A204.1 (cell line): ENCODE results near the gene DAPK2.
"Not testable (repeated sequence)": the region's sequence is repeated elsewhere in the genome, so short reads cannot be mapped to it uniquely, and the experiment has no call there.

Experiments used
- FAIRE-seq: peaks from 2 replicates; lab custom pipeline; 2012; peaks lifted over from hg19 to GRCh38; lab: Jason Lieb, UNC

The DAPK2 gene

DNA sequence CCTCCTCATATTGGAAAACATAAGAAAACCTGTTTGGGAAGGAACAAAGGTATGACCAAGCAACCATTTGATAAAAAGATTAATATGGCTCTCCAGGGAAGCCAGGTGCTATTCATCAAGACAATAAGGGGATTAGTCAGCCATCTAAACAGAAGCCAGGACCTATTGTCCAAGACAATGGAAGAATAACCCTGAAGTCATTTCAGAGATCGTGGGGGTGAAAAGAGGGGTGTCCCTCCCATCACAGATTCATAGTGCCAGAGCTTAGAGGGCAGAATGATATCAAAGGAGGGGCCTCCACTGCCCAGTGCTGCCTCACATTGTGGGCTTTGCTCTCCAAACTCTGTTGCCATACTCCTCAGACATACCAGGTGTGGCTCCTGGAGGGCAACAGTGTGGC, 73.5 kb downstream of the DAPK2 start:
- FAIRE-seq: no peak

DNA sequence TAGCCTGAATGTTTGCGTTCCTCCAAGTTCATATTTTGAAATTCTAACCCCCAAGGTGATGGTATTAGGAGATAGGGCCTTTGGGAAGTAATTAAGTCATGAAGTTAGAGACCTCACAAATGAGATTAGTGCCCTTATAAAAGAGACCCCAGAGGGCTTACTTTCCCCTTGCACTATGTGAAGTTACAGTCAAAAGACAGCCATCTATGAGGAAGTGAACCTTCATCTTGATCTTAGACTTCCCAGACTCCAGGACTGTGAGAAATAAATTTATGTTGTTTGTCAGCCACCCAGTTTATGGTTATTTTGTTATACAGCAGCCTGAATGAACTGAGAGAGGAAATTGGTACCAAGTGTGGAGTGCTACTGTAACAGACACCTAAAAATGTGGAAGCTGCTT, 74.4 kb downstream of the DAPK2 start:
- no peak for FAIRE-seq

DNA sequence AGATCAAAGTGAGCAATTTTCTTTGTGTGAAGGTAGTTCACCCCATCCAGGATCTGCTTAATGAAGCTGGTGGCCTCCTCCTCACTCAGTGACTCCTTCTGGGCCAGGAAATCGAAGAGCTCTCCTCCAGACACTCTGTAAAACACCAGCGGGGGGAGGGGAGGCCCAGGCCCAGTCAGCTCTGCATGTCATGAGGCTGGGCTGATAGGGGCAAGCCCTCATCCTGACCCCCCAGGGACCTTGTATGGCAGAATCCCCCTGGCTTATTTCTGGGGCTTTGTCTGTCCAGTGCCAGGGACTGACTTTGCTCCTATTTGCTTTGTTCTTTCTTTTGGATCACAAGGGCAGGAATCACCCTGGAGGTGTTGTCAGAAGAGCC, 74.9 kb downstream of the DAPK2 start:
- no peak for FAIRE-seq

- FAIRE-seq: no peak
Observed at GRCh38 chr15:63970621-63971426, 75.5 kb downstream of the DAPK2 start.

GRCh38 chr15:63969652-63970421, 76.4 kb downstream of the DAPK2 start:
- FAIRE-seq: no peak

GRCh38 chr15:63968700-63969099, 77.6 kb downstream of the DAPK2 start:
- no peak for FAIRE-seq

DNA sequence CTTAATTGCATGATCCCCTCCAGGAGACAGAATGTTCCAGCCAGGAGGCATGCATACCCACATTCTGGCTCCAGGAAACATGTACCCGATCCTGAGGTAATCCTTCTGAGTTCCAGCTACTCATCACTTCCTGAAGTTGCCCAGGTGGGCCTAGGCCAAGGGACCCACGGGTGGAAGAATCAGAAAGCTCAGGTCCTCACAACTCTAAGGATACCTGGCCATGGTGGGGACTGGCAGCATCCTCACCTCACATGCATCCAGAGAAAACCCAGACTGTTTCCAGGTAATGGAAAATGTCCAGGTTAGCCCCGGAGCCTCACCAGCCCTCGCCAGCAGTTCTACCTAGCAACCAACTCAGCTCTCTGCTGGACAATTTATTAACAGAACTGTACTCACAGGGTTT, 78.2 kb downstream of the DAPK2 start:
- no peak for FAIRE-seq

DNA sequence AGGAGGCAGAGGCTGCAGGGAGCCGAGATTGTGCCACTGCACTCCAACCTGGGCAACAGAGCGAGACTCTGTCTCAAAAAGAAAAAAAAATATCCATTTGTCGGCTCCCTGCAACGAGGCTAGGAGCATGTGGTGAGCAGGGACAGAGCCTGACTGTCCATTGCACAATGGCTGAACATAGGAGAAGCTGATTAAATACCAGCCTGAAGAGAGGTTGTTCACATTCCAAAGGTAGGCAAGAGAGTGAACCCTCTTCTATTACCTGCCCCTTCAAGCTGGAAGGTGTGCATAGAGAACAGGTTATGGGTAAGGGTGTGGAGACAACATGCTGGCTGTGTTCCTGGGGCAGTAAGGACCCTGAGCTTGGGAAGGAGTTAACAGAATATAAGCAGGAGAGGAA, 78.7 kb downstream of the DAPK2 start:
- FAIRE-seq: no peak

GRCh38 chr15:63962947-63963721, 83.2 kb downstream of the DAPK2 start:
- FAIRE-seq: not testable (repeated sequence)

DNA sequence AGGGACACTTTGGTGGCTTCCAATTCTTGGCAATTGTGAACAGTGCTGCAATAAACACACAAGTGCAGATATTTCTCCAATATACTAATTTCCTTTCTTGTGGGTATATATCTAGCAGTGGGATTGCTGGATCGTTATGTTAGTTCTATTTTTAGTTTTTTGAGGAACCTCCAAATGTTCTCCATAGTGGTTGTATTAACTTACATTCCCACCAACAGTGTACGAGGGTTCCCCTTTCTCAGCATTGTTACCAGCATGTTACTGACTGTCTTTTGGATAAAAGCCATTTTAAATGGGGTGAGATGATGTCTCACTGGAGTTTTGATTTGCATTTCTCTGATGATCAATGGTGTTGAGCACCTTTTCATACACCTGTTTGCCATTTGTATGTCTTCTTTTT, 92.8 kb downstream of the DAPK2 start:
- no peak for FAIRE-seq

DNA sequence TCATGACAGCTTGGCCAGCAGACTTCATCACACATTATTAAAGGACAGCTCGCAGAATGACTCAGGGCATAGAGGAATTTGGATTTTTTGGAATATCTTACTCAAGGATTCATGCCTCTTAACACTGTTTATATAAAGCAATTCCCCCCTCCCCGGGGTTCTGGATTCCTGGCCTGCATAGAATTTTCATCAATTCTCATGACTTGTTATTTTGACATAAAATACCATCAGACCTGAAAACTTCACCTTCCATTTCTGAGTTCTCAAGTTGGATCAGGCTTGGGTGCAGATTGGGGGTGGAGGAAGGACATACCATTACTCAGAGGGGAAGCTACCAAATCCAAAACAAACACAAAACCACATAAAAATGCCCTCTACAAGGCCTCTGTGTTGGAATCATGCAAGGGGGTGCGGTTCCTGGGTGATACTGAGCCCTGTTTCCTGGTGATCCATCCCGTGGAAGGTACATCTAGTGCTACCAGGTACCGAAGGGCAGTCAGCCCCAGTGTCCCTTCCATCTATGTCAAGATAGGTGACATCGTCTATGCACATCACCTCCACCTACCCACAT, 95.3 kb downstream of the DAPK2 start:
- no peak for FAIRE-seq

DNA sequence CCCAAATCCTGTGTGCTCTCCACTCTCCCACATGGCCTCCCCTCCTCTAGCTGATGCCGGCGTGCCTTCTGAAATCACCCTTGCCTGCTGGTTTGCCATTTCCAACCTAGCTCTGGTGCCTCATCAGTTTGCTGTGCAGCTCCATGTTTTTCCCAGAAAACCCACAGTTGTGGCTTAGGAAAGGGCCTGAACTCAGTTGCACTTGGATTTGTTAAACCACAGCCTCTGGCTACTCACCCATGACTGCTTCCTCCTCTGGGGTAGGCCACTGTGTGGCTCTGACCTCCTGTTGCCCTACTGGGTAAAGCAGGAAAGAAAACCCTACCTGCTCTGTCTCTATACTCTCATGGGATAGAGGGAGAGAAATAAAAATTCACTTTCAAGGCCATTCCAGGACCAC, 97.3 kb downstream of the DAPK2 start:
- no peak for FAIRE-seq

DNA sequence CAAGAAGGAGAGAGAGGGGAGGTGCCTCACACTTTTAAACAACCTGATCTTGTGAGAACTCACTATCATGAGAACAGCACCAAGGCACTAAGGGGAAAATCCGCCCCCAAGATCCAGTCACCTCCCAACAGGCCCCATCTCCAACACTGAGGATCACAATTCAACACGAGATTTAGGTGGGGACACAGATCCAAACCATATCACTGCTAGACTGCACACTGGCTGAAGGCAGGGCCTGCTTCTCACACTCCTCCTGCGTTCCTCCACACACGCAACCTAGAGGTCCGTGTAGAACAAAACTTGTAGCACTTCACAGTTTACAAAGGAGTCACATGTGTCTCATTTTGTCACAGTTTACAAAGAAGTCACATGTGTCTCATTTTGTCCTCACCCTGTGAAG, 97.8 kb downstream of the DAPK2 start:
- FAIRE-seq: no peak

- no peak for FAIRE-seq
Observed at GRCh38 chr15:63947228-63947627, 99.1 kb downstream of the DAPK2 start.

DNA sequence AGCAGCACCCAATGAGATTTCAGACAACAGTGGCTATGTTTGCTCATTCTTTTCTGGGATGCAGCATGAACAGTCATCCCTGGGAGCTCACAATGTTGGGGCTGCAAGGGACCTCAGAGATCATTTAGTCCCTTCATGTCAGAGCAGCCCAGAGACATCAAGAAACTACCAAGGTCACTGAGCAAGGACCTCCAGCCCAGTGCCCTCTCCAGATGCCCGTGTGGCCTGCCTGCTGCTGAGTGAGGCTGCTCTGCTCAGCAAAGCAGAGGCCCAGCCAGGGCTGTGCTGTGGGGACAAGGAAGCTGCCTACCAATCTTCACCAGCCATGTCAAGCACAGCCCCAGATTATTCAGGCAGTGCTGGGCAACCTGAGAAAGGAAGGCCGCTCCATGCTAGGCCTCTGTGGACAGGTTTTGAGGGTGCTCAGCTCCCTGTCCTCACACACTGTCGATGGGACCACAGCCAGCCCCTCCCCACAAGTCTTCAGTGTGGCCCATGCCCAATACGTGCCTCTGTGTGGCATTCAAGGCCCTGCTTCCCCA, 99.7 kb downstream of the DAPK2 start:
- FAIRE-seq: no peak

- FAIRE-seq: no peak
Observed at GRCh38 chr15:63945838-63946298, 100.4 kb downstream of the DAPK2 start.

DNA sequence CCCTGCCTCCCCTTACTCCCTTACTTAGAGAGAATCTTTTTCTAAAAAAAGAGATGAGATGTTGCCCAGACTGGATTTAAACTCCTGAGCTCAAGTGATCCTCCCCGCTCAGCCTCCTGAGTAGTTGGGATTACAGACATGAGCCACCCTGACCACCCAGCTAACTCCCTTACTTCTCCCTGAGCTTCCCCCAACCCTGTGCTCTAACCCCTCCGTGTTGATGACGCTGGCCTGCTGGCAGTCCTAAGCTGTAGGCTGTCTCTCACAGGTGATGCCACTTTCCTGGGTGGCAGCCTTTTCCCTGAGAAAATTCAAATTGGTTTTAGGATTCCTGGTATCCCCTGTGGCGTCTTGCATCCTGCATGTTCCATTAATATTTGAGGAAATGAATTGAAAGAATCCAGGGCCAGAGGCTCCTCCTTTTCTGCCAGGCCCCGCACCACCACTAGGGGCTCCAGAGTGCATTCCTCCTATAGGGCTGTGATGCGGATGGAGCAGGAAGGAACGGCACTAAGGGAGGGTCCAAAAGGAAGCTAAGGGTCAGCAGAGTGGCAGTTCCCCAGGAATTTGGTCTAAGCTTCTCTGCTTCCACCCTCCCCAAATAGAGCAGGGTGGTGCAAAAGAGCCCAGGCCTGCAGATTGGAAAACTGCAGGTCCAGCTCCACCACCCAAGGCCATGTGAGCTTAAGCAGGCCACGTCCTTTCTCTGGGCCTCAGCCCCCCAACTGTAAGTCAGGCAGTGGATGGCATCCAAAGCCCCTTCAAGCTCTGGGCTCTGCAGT, 101.1 kb downstream of the DAPK2 start:
- no peak for FAIRE-seq

- FAIRE-seq: no peak
Observed at GRCh38 chr15:63944681-63944955, 101.7 kb downstream of the DAPK2 start.

DNA sequence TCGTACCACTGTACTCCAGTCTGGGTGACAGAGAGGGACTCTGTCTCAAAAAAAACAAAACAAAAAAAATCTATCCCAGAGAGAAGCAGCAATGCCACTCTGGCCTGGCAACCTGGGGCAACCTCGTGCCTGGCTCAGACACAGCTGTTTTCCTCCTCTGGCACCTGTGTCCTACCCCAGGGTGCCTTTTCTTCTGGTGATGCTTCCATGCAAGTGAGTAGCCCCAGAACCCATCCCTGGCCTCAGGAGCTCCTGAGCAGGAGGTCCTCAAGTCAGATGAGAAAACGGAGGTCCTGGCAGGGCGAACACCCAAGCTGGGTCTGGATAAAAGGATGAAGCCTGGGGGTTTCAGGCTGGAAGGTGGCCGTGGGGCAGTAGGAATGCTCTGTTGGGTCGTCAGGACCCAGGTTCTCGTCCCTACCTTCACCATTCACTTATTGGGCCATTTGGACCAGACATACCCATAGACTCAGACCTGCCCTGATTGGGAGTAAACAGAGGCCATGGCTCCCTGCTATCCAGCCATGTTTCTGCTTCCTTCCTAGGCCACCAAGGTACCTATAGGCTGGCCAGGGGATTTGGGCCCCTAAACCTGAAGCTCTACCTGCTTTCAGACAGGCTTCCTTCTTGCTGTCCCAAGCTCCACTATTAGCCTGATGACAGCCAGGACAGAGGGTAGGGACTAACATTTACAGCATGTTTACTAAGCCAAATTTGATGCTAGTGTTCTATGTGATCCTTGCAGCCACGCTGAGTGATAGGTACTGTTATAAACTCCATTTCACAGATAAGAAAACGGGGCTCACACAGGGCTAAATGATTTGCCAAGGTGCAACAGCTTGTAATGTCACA, 102.2 kb downstream of the DAPK2 start:
- no peak for FAIRE-seq

GRCh38 chr15:63942486-63943365, 103.6 kb downstream of the DAPK2 start:
- FAIRE-seq: no peak
